HEK293 (cell line): ENCODE data around the gene MGAT5B.

ENCODE experiments used
- CTCF ChIA-PET: fragments of 350-600 bp; formaldehyde crosslinking; extraction: SDS; loops from one replicate; lab custom pipeline; 2021; ENCODE audit warnings: antibody characterized with exemption; lab: Yijun Ruan, JAX
- POLR2A ChIA-PET: fragments of 300-600 bp; formaldehyde crosslinking; extraction: SDS; loops from one replicate; lab custom pipeline; 2020; ENCODE audit warnings: antibody characterized with exemption, inconsistent platforms; lab: Yijun Ruan, JAX
- H3K27ac ChIP-seq: fragments of 200-500 bp; sonication (Bioruptor generic); 2 replicates; pipeline ENCODE4 v1.5.1; 2014; ENCODE audit warnings: low read depth, low read length, control low read depth, inconsistent platforms; ENCODE audit errors: extremely low read depth
- H3K36me3 ChIP-seq, 2 experiments: fragments of 200-500 bp in 1 of 2; sonication (Bioruptor generic) in 1 of 2; 1 replicate in 1 of 2; 2 replicates in 1 of 2; pipeline ENCODE4 v1.5.1; 2014 to 2017; ENCODE audit warnings: inconsistent platforms in 2 of 2, low read length in 2 of 2; ENCODE audit not compliant: control insufficient read depth in 2 of 2, insufficient read depth in 1 of 2
- H3K4me1 ChIP-seq: fragments of 200-500 bp; sonication (Bioruptor generic); 2 replicates; pipeline ENCODE4 v1.5.1; 2014; ENCODE audit warnings: mild to moderate bottlenecking, low read length, inconsistent platforms; ENCODE audit not compliant: control insufficient read depth, insufficient read depth
- H3K4me3 ChIP-seq: 2 replicates; pipeline ENCODE4 v1.5.1; 2011; ENCODE audit warnings: low read depth, mild to moderate bottlenecking, control low read depth, low read length, moderate library complexity
- H3K9me3 ChIP-seq: fragments of 200-500 bp; sonication (Bioruptor generic); 2 replicates; pipeline ENCODE4 v1.5.1; 2014; ENCODE audit warnings: low read depth, low read length, inconsistent platforms; ENCODE audit not compliant: control insufficient read depth, insufficient read depth
- AEBP2 ChIP-seq: fragments of 450-650 bp; formaldehyde crosslinking; IDR thresholded peaks from 2 replicates; pipeline ENCODE4 v1.5.1; 2016; ENCODE audit warnings: missing biosample characterization, missing genetic modification characterization, borderline replicate concordance
- INSM2 ChIP-seq: fragments of 450-650 bp; formaldehyde crosslinking; IDR thresholded peaks from 2 replicates; pipeline ENCODE4 v1.5.1; 2016; ENCODE audit warnings: missing biosample characterization, missing genetic modification characterization
- KLF17 ChIP-seq: fragments of 450-650 bp; formaldehyde crosslinking; IDR thresholded peaks from 2 replicates; pipeline ENCODE4 v1.5.1; 2016; ENCODE audit warnings: missing biosample characterization, missing genetic modification characterization
- PATZ1 ChIP-seq: fragments of 450-650 bp; formaldehyde crosslinking; IDR thresholded peaks from 2 replicates; pipeline ENCODE4 v1.5.1; 2016; ENCODE audit warnings: missing biosample characterization, missing genetic modification characterization
- PRDM10 ChIP-seq: fragments of 450-650 bp; formaldehyde crosslinking; IDR thresholded peaks from 2 replicates; pipeline ENCODE4 v1.5.1; 2016; ENCODE audit warnings: missing biosample characterization, missing genetic modification characterization
- PRDM2 ChIP-seq: fragments of 450-650 bp; formaldehyde crosslinking; IDR thresholded peaks from 2 replicates; pipeline ENCODE4 v1.5.1; 2016; ENCODE audit warnings: missing biosample characterization, missing genetic modification characterization, borderline replicate concordance
- ZNF274 ChIP-seq, 2 experiments: fragments of 200-500 bp in 1 of 2; fragments of 450-650 bp in 1 of 2; sonication (Bioruptor generic) in 1 of 2; formaldehyde crosslinking in 1 of 2; IDR thresholded peaks; 2 replicates each; pipeline versions ENCODE4 v1.5.1 to v1.6.1; 2014 to 2016; ENCODE audit warnings: borderline replicate concordance in 1 of 2, inconsistent platforms in 1 of 2, low read length in 1 of 2, missing biosample characterization in 1 of 2, missing genetic modification characterization in 1 of 2
- ZNF404 ChIP-seq: fragments of 450-650 bp; formaldehyde crosslinking; IDR thresholded peaks from 2 replicates; pipeline ENCODE4 v1.5.1; 2017; ENCODE audit warnings: missing biosample characterization, missing genetic modification characterization
- ZNF600 ChIP-seq: fragments of 450-650 bp; formaldehyde crosslinking; IDR thresholded peaks from 2 replicates; pipeline ENCODE4 v1.5.1; 2016; ENCODE audit warnings: missing biosample characterization, missing genetic modification characterization
- ZNF664 ChIP-seq: fragments of 450-650 bp; formaldehyde crosslinking; IDR thresholded peaks from 2 replicates; pipeline ENCODE4 v1.5.1; 2016; ENCODE audit warnings: missing biosample characterization, missing genetic modification characterization
- ZNF692 ChIP-seq: fragments of 450-650 bp; formaldehyde crosslinking; IDR thresholded peaks from 2 replicates; pipeline ENCODE4 v1.5.1; 2016; ENCODE audit warnings: missing biosample characterization, missing genetic modification characterization
- ZSCAN23 ChIP-seq: fragments of 450-650 bp; formaldehyde crosslinking; IDR thresholded peaks from 2 replicates; pipeline ENCODE4 v1.5.1; 2016; ENCODE audit warnings: missing biosample characterization, missing genetic modification characterization
- ZSCAN30 ChIP-seq: fragments of 450-650 bp; IDR thresholded peaks from 2 replicates; pipeline ENCODE4 v1.5.1; 2018; ENCODE audit warnings: missing biosample characterization, mild to moderate bottlenecking, missing genetic modification characterization, moderate library complexity

MGAT5B gene

GRCh38 chr17:76987486-76988093, 119.4 kb downstream of the MGAT5B start:
- no peaks in the 10 kb centered on the region for H3K36me3 ChIP-seq
- POLR2A ChIA-PET = no interaction called here
- no peak overlapping the region for H3K27ac ChIP-seq
- TF ChIP-seq AEBP2 (tag by site-specific recombination) (no peak), ZSCAN23 (no peak), INSM2 (tag by site-specific recombination) (no peak), ZNF664 (tag by site-specific recombination) (no peak), ZNF404 (tag by site-specific recombination) (no peak), ZNF692 (tag by site-specific recombination) (no peak), ZNF600 (tag by site-specific recombination) (no peak)
- no peak overlapping the region for H3K4me3 ChIP-seq
- no peaks in the 10 kb centered on the region for H3K4me1 ChIP-seq
- H3K9me3 ChIP-seq = no peaks in the 10 kb centered on the region
- CTCF ChIA-PET = interaction anchor here (1.4 kb wide), 1 partner anchor 99 kb away, joined by 4 read pairs; no protein-coding TSS in a partner anchor

- H3K9me3 ChIP-seq = no peaks in the 10 kb centered on the region
- no peak overlapping the region for H3K27ac ChIP-seq
- POLR2A ChIA-PET = no interaction called here
- no peaks in the 10 kb centered on the region for H3K36me3 ChIP-seq
- CTCF ChIA-PET = interaction anchor here (1.0 to 1.4 kb wide), 2 partner anchors 98 to 121 kb away, joined by 3 to 4 read pairs; no protein-coding TSS in a partner anchor
- H3K4me1 ChIP-seq = no peaks in the 10 kb centered on the region
- H3K4me3 ChIP-seq = no peak overlapping the region
- TF ChIP-seq ZSCAN30 (tag by site-specific recombination) (no peak), PATZ1 (tag by site-specific recombination) (no peak), PRDM2 (tag by site-specific recombination) (no peak), KLF17 (tag by site-specific recombination) (no peak), ZNF274 (IDR thresholded peaks at IDR 0.05; ENCODE audit: low read length) (no peak), ZNF274 (tag by site-specific recombination; IDR thresholded peaks at IDR 0.05; ENCODE audit: borderline replicate concordance) (no peak), PRDM10 (no peak)
Measured at GRCh38 chr17:76988796-76989195, 120.6 kb downstream of the MGAT5B start.
